ENCODE data around the gene KCP.

The KCP gene

DNA sequence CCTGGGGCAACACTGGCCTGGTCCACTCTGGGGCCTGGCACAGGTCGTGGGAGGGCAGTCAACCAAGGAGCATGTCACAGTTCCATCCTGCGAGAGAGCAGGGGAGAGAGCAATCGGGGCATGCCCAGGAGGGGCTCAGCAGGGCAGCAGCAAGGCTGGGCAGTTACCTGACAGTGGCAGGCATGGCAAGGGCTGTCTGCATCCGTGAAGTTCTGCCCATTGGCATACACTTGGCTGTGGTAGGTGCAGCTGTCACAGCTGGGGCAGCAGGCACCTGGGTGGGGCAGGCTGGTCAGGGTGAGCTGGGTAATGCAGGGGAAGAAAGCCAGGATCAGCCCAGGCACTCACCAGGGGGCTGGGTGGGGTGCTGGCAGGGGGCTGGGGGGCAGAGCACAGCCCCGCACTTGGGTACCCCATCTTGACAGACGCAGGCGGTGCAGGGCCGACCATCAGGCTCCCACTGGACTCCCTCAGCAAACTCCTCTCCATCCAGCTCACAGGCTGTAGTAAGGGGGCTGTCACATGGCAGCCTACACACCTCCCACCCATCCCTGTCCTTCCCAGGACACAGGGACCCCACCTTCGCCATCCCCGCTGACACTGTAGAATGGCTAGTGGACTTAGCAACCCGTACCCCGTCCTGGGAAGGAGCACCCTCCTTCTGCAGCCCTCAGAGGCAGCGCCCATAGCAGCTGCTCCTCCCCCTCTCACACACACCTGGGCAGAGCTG lies 17.8 kb downstream of the KCP start:
- TF ChIP-seq GATA3 (IDR thresholded peaks at IDR 0.05; ENCODE audit: low read depth, low read length) (no peak), GATA2 (IDR thresholded peaks at IDR 0.05; ENCODE audit: low read depth, low read length) (no peak)

DNA sequence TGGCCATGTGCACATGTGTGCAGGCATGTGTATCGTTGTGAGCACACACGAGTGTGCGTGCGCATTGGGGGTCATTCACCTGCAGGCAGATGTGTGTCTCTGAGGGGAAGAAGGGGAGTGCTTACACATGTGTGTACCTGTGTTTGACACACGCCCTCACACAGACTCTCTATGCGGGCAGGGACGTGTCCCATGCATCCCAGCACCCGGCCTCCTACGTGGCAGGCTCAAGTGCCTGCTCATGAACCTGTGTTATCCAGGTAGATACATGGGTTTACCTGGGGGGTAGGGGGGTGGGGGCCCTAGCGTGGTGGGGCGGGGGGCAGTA lies 18.6 kb downstream of the KCP start:
- TF ChIP-seq GATA3 (IDR thresholded peaks at IDR 0.05; ENCODE audit: low read depth, low read length) (no peak), GATA2 (IDR thresholded peaks at IDR 0.05; ENCODE audit: low read depth, low read length) (no peak)

DNA sequence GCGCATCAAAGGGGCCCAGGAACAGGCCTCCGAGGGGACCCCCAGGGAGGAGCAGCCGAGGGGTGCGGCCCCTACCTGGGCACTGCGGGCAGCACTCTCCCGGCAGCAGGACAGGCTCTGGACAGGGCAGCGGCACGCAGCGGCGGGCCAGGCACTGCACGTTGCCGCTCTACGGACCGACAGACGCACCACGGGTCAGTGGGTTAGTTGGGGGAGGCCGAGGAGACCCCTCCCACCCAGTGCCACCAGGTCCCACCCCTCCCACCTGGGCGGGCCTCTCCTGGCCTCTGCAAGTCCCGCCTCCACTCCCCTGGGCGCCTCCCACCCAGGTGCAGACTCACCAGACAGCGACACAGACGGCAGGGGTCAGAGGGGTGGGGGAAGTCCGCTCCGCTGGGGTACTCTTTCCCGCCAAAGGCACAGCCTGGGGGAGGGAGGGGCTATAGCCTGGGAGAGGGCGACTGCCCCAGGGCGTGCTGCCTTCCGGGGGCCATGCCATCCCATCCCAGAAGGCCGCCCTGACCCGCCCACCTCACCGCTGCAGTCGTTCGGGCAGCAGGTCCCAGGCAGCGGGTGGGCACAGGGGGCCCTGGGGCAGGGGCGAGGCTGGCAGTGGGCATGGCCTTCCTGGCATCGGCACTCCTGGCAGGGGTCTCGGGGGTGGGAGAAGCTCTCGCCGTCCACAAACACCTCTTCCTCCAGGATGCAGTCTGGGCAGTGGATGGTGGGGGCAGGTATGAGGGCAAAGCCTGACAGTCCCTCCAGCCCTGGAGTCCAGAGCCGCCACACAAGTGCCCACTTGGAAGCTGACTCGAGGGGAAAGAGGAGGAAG lies 19.2 kb downstream of the KCP start:
- no peak for TF ChIP-seq GATA2 (IDR thresholded peaks at IDR 0.05; ENCODE audit: low read depth, low read length)
- TF ChIP-seq GATA3 (IDR thresholded peaks at IDR 0.05; ENCODE audit: low read depth, low read length) = no peak

DNA sequence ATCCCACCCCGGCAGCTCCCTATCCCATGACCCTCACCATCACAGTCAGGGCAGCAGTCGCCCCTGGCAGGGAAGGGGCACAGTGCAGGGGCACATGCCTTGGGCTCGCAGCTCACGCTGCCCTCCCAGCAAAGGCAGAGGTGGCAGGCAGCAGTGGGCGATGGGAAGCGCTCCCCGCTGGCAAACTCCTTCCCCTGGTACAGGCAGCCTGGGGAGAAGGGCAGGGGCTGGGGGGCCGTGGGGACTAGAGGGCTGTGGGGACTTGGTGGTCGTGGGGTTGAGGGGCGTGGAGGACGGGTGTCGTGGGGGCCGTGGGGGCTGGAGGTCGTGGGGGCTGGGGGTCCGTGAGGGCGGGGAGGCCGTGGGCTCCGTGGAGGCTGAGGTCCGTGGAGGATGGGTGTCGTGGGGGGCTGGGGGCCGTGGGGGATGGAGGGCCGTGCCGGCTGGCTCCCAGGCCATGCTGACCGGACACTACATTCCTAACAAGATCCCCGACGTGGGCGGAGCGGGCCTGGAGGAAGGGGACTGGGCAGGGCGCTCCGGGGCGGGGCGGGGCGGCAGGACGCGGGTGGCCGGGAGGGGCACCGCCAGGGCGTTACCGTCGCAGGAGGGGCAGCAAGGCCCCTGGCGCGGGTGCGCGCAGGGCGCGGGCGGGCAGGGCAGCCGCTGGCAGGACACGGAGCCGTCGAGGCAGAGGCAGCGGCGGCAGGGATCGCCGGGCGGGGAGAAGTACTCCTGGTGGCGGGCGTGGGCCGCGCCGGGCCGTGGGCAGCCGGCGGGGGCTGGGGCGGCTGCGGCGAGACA lies 20.0 kb downstream of the KCP start:
- TF ChIP-seq GATA2 (IDR thresholded peaks at IDR 0.05; ENCODE audit: low read depth, low read length) = no peak
- no peak for TF ChIP-seq GATA3 (IDR thresholded peaks at IDR 0.05; ENCODE audit: low read depth, low read length)

DNA sequence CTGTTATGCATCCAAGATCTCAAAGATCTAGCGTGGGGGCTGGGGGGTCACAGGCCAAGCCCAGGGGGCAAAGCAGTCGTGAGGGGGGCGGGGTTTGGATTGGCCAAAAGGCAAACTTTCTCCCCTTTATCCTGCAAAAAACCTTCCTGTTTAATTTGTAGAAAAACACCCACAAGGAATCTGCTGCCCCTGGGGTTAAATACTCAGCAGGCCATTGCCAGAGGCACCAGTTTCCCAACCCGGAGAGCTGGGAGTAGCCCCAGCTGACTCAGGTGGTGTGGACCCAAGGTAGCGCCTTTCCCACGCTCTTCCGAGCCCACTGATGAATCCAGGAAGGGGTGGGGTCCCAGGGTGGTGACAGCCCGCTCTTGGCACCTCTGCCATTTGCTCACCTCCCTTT lies 21.4 kb downstream of the KCP start:
- no peak for TF ChIP-seq GATA2 (IDR thresholded peaks at IDR 0.05; ENCODE audit: low read depth, low read length)
- TF ChIP-seq GATA3 (IDR thresholded peaks at IDR 0.05; ENCODE audit: low read depth, low read length) = no peak

DNA sequence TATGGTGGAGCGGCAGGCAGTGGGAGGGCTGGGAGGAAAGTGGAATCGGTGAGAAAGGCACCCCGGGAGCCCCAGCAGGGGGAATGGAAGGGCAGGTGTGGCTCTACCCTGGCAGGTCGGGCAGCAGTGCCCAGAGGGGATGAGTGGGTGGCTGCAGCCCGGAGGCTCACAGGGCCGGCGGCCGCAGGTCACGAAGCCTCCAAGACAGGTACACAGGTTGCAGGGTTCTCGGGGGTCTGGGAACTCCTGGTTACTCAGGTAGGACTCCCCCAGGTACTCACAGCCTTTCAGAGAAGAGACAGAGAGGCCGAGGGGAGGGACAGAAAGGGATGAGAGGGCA lies 21.8 kb downstream of the KCP start:
- no peak for TF ChIP-seq GATA2 (IDR thresholded peaks at IDR 0.05; ENCODE audit: low read depth, low read length)
- TF ChIP-seq GATA3 (IDR thresholded peaks at IDR 0.05; ENCODE audit: low read depth, low read length) = no peak

DNA sequence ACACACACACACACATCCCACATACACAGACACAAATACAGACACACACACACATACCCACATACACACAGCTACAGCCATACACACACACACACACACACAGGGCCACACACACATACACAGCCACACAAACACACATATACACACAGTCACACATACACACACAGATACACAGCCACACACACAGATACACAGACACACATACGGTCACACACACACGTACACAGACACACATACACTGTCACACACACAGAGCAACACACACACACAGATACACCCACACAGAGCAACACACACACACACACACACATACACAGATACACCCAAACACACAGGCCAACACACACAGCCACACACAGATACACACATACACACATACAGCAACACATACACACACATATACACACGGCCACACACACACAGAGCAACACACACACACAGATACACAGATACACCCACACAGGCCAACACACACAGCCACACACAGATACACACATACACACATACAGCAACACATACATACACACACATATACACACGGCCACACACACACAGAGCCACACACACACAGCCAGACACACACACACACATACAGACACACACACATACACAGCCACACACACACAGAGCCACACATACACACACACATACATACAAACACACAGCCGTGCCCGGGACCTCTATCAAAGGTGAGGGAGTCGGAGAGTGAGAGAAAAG lies 22.3 kb downstream of the KCP start:
- TF ChIP-seq GATA3 (IDR thresholded peaks at IDR 0.05; ENCODE audit: low read depth, low read length) = no peak

DNA sequence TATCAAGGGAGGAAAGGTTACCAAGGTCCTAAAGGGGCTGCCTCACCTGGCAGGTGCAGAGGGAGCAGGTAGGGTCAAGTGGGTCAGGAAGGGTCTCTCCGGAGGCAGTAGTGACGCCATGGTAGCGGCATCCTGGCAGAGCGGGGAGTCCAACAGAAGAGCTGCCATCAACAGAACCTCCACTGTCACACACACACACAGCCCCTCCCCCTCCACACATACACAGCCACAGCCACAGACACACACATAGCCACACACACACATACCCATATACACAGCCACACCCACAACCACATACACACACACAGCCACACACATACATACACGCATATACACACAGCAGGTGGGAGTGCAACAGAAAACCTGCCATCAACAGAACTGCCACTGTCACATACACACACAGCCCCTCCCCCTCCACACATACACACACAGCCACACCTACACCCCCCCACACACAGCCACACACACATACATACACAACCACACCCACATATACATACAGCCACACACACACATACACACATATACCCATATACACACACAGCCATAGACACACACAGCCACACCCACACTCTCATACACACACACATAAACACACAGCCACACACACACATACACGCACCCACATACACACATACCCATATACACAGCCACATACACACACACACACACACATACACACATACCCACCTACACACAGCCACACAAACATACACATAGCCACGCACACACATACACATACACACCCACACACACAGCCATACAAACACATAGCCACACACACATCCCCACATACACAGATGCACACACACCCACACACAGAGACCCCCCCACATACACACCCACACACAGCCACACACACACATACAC lies 23.1 kb downstream of the KCP start:
- no peak for TF ChIP-seq GATA3 (IDR thresholded peaks at IDR 0.05; ENCODE audit: low read depth, low read length)
- no peak for TF ChIP-seq GATA2 (IDR thresholded peaks at IDR 0.05; ENCODE audit: low read depth, low read length)

DNA sequence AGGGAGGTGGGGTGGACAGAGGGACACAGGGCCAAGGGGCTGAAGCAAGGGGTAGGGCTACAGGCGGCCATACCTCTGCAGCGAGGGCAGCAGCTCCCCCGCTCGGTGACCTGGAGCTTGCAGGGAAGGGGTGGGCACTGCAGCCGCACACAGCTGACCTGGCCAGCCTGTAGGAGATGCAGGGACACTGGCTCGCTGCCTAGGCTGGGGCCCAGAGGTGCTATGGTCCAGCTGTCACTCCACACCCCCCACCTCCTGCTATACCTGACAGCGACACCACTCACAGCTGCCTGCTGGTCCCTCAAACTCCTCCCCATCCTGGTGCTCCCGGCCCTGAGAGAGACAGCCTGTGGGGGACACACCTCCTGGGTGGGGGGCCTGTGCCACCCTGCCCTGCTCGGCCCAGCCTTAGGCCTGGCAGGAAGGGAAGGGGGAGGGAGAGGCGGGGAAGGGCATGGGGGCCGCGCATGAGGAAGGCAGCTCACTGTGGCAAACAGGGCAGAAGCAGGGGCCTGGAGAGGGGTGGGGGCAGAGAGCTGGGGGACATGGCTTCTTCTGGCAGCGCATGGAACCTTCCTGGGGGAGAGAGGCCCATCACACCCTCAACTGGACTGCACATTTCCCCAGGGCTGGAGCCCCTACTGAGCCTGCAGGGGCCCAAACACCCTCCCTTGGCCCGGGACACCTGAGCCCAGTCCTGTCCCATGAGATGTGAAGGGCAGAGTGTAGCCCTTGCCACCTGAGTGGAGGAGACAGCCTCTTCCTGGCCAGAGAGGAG lies 23.9 kb downstream of the KCP start:
- TF ChIP-seq GATA3 (IDR thresholded peaks at IDR 0.05; ENCODE audit: low read depth, low read length) = no peak
- no peak for TF ChIP-seq GATA2 (IDR thresholded peaks at IDR 0.05; ENCODE audit: low read depth, low read length)

DNA sequence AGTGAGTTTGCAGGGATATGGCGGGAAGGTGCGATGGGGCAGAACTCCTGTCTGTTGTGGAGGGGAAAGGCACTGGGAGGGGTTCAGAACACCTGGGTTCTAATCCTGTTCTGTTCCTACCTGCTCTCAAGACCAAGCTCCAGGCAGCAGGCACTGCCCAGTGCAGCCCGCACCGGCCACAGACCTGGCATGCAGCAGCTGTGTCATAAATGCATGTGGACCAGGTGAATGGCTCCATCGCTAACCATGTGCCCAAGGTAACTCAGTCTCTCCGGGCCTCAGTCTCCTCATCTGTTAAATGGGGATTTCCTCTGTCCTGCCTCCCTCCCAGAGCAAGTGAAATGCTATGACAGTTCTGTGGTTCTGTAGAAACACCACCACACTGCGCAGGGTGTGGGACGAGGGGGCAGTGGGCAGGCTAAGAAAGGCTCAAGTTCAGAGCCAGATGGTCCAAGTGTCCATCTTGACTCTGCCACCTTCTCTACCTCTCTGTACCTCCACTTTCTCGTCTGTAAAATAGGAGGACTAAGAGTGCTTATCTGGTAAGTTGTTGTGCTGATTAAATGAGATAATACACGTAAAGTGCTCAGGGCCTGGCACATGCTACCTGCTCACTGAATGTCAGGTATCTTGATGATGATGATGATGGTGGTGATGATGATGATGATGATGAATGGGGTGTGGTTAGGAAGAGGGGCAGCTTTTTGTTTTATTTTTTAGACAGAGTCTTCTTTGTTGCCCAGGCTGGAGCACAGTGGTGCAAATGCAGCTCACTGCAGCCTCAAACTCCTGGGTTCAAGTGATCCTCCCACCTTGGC lies 24.9 kb downstream of the KCP start:
- TF ChIP-seq GATA2 (IDR thresholded peaks at IDR 0.05; ENCODE audit: low read depth, low read length) (no peak), GATA3 (IDR thresholded peaks at IDR 0.05; ENCODE audit: low read depth, low read length) (no peak)

DNA sequence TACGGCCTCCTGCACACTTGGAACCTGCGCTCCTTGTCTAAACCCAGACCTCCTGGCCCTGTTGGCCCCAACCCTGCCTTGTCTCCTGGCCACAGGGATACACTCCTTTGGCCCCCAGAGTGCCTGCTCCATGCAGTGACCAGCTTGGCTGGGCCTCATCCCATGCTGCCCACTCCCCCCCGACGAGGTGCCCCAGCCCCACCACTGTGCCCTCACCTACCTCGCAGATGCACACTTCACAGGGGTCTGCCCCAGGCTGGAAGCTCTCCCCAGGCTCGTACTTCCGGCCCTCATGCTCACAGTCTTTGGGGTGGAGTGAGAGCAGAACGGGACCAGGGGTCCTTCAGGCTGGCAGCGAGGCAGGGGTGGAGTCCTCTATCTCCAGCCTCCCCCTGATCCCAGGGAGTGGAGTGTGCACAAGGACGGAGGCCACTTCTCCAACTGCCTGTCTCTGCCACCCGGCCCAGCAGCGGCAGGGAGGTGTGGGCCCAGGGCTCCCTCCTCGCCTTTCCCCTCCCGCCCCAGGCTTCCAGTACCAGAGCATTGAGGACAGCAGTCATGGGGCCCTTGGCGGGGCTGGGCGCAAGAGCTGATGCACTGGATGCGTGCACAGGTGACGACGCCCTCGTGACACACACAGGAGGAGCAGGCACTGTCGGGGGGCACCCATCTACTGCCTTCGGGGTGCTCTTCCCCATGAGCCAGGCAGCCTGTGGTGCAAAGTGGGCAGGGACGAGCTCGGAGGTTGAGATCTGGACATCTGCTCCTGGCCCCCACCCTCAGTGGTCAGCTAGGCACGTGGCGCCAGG lies 25.7 kb downstream of the KCP start:
- TF ChIP-seq GATA3 (IDR thresholded peaks at IDR 0.05; ENCODE audit: low read depth, low read length) (no peak), GATA2 (IDR thresholded peaks at IDR 0.05; ENCODE audit: low read depth, low read length) (no peak)
